SU-DHL-6 (cell line): ENCODE data around the gene CFAP99.
"Not testable (repeated sequence)": the region's sequence is repeated elsewhere in the genome, so short reads cannot be mapped to it uniquely, and the experiment has no call there.

Experiments used
- H2AFZ ChIP-seq: fragments of 200-600 bp; sonication (generic); 2 replicates; pipeline ENCODE4 v1.6.1; 2014; ENCODE audit warnings: low read depth, mild to moderate bottlenecking, moderate library complexity, mixed read lengths, antibody characterized with exemption, low read length; ENCODE audit not compliant: severe bottlenecking
- H3F3A ChIP-seq: fragments of 200-600 bp; shearing (Covaris generic); 2 replicates; pipeline ENCODE4 v1.6.0; 2016; ENCODE audit warnings: antibody characterized with exemption, mild to moderate bottlenecking; ENCODE audit not compliant: insufficient read depth
- H3K27ac ChIP-seq: fragments of 200-600 bp; sonication (generic); 2 replicates; pipeline ENCODE4 v1.5.1; 2016; ENCODE audit warnings: low read depth, mild to moderate bottlenecking, low read length, moderate library complexity, mixed read lengths
- H3K27me3 ChIP-seq: fragments of 200-600 bp; sonication (generic), shearing (Covaris generic); 2 replicates; pipeline ENCODE4 v1.6.0; 2014; ENCODE audit warnings: mild to moderate bottlenecking, low read length
- H3K36me3 ChIP-seq: fragments of 200-600 bp; sonication (generic); 2 replicates; pipeline ENCODE4 v1.6.1; 2014; ENCODE audit warnings: mild to moderate bottlenecking, low read length, mixed read lengths
- H3K4me2 ChIP-seq: fragments of 300-600, 200-600 bp; shearing (Covaris generic), sonication (generic); 2 replicates; pipeline ENCODE4 v1.6.0; 2014; ENCODE audit warnings: low read length, low read depth, mild to moderate bottlenecking; ENCODE audit not compliant: poor library complexity, severe bottlenecking
- H3K4me3 ChIP-seq: fragments of 200-600 bp; sonication (generic); 2 replicates; pipeline ENCODE4 v1.5.1; 2014; ENCODE audit warnings: antibody characterized with exemption, low read length, mild to moderate bottlenecking, mixed read lengths; ENCODE audit not compliant: insufficient read depth, poor library complexity, severe bottlenecking
- H3K79me2 ChIP-seq: fragments of 200-600 bp; sonication (generic); 2 replicates; pipeline ENCODE4 v1.6.1; 2014; ENCODE audit warnings: mild to moderate bottlenecking, low read length, moderate library complexity; ENCODE audit not compliant: insufficient read depth
- H3K9ac ChIP-seq: fragments of 200-600 bp; sonication (generic); 2 replicates; pipeline ENCODE4 v1.7.0; 2014; ENCODE audit warnings: mild to moderate bottlenecking, low read length
- H3K9me2 ChIP-seq: fragments of 200-600 bp; sonication (generic); replicated peaks from 2 replicates; pipeline ENCODE4 v1.6.1; 2014; ENCODE audit warnings: low read length; ENCODE audit not compliant: insufficient read depth
- H3K9me3 ChIP-seq: fragments of 200-600 bp; sonication (generic); 2 replicates; pipeline ENCODE4 v1.6.1; 2014; ENCODE audit warnings: low read length, mixed read lengths; ENCODE audit not compliant: insufficient read depth
- H4K20me1 ChIP-seq: fragments of 200-600 bp; sonication (generic); 2 replicates; pipeline ENCODE4 v1.6.1; 2014; ENCODE audit warnings: low read depth, mild to moderate bottlenecking, antibody characterized with exemption, low read length, moderate library complexity, mixed read lengths
- EZH2phosphoT487 ChIP-seq: fragments of 200-600 bp; sonication (generic), shearing (Covaris generic); conservative IDR thresholded peaks from 2 replicates; pipeline ENCODE4 v1.6.1; 2018; ENCODE audit warnings: mild to moderate bottlenecking, antibody characterized with exemption, low read length, moderate library complexity, mixed read lengths
- TF ChIP-seq, protein P1 (sequence below): fragments of 200-600 bp; sonication (generic); IDR thresholded peaks from one replicate; pipeline ENCODE4 v1.5.1; 2017; ENCODE audit warnings: antibody characterized with exemption, mild to moderate bottlenecking, low read length, moderate library complexity; ENCODE audit not compliant: insufficient read depth, poor library complexity, severe bottlenecking

Gene CFAP99

DNA sequence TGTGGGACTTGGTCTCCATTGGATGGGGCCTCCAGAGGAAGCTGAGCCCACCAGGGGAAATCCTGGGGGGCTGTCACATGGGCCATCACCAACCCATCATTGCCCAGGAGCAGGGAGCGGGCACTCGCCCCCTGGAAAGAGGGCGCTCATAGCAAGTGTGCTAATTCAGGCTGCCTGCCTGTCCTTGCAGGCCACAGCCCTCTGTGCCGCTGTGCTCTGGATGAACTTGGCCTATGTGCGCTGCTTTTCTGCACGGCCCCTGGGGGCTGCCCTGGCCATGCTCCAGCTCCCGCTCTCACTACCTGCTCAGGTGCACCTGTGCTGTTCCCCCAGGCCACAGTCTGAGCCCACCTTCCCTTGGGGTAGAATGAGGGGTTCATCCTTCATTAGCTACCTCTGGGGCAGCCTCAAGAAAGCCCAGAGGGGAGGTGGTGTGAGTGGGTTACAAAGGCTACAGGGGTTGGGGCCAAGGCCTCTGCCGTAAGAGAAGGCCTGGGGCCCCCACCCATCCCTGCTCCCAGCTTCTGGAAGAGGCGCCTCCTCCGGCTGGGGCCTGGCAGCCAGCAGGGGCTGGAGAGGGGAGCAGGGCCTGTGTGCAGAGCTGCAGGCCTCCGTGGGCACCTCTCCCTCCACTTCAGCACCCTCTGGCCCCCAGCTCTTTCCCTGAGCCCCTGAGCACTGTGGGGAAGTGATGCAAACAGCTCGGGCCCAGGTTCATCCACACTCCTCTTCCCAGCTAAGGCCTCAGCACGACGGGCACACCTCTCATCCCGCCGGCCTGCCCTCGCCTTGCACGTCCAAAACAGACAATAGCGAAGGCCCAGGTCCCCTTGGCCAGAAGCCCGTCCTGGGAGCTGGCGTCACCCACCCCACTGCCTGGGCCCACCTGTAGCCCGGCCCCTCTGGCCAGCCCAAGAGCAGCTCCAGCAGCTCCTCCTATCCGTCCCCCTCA lies 8.9 kb downstream of the CFAP99 start:
- Histone ChIP-seq H3K27ac (no peak overlapping the region), H4K20me1 (no peaks in the 10 kb centered on the region), H3K27me3 (no peaks in the 10 kb centered on the region), H3K9ac (no peak overlapping the region), H3K4me2 (no peak overlapping the region), H3K79me2 (no peaks in the 10 kb centered on the region), H3K9me3 (no peaks in the 10 kb centered on the region), H3K9me2 (no peaks in the 10 kb centered on the region), H3K4me3 (no peak overlapping the region), H2AFZ (no peak overlapping the region), H3F3A (no peaks in the 10 kb centered on the region), H3K36me3 (no peaks in the 10 kb centered on the region)
- no peak for TF ChIP-seq EZH2phosphoT487
- TF ChIP-seq, protein P1, sequence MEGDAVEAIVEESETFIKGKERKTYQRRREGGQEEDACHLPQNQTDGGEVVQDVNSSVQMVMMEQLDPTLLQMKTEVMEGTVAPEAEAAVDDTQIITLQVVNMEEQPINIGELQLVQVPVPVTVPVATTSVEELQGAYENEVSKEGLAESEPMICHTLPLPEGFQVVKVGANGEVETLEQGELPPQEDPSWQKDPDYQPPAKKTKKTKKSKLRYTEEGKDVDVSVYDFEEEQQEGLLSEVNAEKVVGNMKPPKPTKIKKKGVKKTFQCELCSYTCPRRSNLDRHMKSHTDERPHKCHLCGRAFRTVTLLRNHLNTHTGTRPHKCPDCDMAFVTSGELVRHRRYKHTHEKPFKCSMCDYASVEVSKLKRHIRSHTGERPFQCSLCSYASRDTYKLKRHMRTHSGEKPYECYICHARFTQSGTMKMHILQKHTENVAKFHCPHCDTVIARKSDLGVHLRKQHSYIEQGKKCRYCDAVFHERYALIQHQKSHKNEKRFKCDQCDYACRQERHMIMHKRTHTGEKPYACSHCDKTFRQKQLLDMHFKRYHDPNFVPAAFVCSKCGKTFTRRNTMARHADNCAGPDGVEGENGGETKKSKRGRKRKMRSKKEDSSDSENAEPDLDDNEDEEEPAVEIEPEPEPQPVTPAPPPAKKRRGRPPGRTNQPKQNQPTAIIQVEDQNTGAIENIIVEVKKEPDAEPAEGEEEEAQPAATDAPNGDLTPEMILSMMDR, result no peak

DNA sequence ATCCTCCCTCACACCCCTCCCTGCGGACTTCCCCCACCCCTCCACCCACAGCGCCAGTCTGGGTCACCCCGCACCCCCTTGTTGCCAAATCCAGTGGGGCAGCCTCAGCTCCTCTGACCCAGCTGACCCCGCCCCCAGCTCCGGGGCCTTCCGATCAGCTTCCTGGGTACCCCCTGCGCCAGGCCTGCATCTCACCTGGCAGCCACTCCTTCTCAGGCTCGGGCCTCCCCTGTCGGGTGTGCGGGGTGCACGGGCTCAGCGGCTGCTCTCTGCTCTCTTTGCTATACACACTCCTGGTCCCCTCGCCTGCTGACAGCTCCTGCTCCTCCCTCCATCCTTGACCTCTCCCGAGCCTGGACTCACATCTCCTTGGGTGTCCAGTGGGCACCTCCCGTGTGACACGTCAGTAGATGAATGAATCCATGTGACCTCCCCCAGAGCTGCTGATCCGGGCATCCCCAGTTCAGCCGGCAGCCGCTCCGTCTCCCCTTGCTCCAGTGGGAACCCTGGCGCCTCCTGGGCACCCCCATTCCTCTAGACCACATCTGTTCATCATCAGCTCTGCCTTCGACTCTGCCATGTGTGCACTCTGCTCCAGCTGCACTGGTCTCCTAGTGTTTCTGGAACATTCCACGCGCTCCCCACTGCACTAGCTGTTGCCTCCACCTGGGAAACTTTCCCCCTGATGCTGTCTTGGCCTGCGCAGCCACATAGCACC lies 9.9 kb downstream of the CFAP99 start:
- no peaks in the 10 kb centered on the region for H3K9me2 ChIP-seq
- H3K9ac ChIP-seq, result no peak overlapping the region
- H4K20me1 ChIP-seq, result no peaks in the 10 kb centered on the region
- H3K79me2 ChIP-seq, result no peaks in the 10 kb centered on the region
- no peaks in the 10 kb centered on the region for H3K27me3 ChIP-seq
- H3K9me3 ChIP-seq, result no peaks in the 10 kb centered on the region
- H3K27ac ChIP-seq, result no peak overlapping the region
- no peaks in the 10 kb centered on the region for H3K36me3 ChIP-seq
- no peak overlapping the region for H3K4me2 ChIP-seq
- TF ChIP-seq EZH2phosphoT487, result no peak
- TF ChIP-seq, protein P1, result no peak
- no peaks in the 10 kb centered on the region for H3F3A ChIP-seq
- H2AFZ ChIP-seq, result no peak overlapping the region
- no peak overlapping the region for H3K4me3 ChIP-seq

DNA sequence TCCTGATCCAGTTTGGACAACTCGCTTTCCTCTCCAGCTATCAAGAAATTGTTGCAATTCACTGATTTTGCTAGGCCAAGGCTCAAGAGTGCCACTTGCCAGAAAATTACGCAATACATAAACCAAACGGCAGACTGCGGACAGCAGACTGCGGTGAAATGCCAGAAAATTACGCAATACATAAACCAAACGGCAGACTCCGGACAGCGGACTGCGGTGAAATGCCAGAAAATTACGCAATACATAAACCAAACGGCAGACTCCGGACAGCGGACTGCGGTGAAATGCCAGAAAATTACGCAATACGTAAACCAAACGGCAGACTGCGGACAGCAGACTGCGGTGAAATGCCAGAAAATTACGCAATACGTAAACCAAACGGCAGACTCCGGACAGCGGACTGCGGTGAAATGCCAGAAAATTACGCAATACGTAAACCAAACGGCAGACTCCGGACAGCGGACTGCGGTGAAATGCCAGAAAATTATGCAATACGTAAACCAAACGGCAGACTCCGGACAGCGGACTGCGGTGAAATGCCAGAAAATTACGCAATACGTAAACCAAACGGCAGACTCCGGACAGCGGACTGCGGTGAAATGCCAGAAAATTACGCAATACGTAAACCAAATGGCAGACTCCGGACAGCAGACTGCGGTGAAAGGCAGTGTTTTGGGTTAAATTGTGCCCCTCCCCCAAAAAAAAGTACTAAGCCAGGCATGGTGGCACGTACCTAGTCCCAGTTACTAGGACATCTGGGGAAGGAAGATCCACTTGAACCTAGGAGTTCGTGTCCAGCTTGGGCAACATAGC lies 11.4 kb downstream of the CFAP99 start:
- H3F3A ChIP-seq, H3K4me2 ChIP-seq, H3K9ac ChIP-seq, H2AFZ ChIP-seq, H3K9me2 ChIP-seq, H3K79me2 ChIP-seq, H4K20me1 ChIP-seq, H3K9me3 ChIP-seq, H3K27me3 ChIP-seq, H3K27ac ChIP-seq, H3K4me3 ChIP-seq, H3K36me3 ChIP-seq: not testable (repeated sequence)
